ENCODE data around the gene PNRC2. TPM values are rescaled to one million over a fixed set of nuclear protein-coding genes. Genes with fewer than 3 reads are reported as not detected.
A peak's percentile ranks its signal among the peaks of the same experiment; 100 is the strongest.

The PNRC2 gene, protein sequence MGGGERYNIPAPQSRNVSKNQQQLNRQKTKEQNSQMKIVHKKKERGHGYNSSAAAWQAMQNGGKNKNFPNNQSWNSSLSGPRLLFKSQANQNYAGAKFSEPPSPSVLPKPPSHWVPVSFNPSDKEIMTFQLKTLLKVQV
- total RNA-seq (77.8 and 107 TPM in 2 replicates), polyA plus RNA-seq (36.3 and 70.2 TPM in 2 replicates), polyA minus RNA-seq (31.1 and 31.6 TPM in 2 replicates), Bru-seq, nascent RNA (percentile 98 among the genes with signal in this experiment), BruChase-seq, experiment 1, labeled RNA remaining after a 6-hour chase (percentile 86 among the genes with signal in this experiment), BruChase-seq, experiment 2, labeled RNA remaining after a 2-hour chase (percentile 99 among the genes with signal in this experiment)
- polyA plus RNA-seq (2011; cell fraction: cytosol; rRNA removed) = 75.8 and 85.8 TPM in 2 replicates
- 51.1 and 75.0 TPM in 2 replicates for polyA plus RNA-seq (2011; cell fraction: nucleus; rRNA removed)
- 50.9 and 76.0 TPM in 2 replicates for polyA plus RNA-seq (2012)
- polyA minus RNA-seq (2011; cell fraction: cytosol; rRNA and poly(A)+ RNA removed) = 41.2 TPM
- polyA minus RNA-seq (2011; cell fraction: nucleus; rRNA and poly(A)+ RNA removed) = 28.0 and 39.0 TPM in 2 replicates
- long read RNA-seq, transcript PNRC2-204 (2 exons, 171 nt) = minor isoform, 9 of 182 reads
- long read RNA-seq, transcript PNRC2-201 (3 exons, 2,416 nt) = major isoform, 153 of 182 reads
- long read RNA-seq, transcript PNRC2-202 (3 exons, 814 nt) = minor isoform, 6 of 182 reads
- long read RNA-seq, partial matches to known transcripts = 0 of 182 reads
- long read RNA-seq, other reads (novel, unspliced or antisense) = 13 of 182 reads

DNA sequence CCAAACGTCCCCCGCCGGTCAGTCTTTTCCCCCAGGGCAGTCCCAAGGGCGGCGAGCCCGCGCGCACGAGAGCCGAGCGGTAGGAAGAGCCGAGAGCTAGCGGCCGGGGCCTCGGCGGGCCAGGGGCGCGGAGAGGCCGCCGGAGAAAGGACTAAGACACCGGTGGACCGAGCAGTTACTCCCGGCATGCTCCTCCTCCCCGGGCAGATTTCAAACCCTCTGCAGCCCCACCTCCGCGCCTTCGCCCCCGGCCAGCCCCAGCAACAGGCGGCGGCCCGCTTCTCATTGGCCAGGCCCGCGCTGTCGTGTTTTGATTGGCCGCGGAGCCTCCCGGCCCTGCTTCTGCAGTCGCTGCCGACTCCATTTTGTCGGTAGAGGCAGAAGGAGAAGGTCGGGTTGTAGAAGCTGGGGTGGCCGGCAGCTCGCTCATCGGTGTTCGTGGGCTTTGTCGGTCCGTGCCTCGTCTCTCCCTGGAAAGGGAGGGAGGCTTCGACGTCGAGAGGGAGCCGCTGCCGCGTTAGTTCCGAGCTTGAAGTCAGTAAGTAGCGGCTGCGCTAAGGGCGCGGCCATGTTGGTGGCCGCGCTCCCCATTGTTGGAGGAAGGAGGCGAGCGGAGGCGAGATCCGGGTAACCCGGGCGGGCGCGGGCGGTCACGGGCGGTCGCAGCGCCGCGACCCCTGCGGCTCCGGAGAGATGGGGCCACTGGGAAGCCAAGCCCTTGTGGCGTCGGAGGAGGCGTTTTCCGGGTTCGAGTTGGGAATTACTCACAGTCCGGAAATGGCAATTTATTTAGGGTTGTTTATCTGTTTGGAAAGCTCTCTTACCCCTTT lies at the start of gene PNRC2:
Gene PNRC2, plus strand, starts transcription at position 368 of the 830 bp plus-strand sequence. CDS start 1,630 bp downstream, outside the sequence.
- Histone ChIP-seq H3K36me3 (ENCODE audit: control insufficient read depth in 2 of 2, extremely low read depth in 1 of 2, insufficient read depth in 2 of 2, low read length in 2 of 2) (peaks cover 0 to 6% of the 10 kb centered on the region in 2 experiments), H2AFZ (ENCODE audit: low read depth, low read length) (peak within 1 kb of the TSS; percentile 66), H3K9me1 (replicated peaks; ENCODE audit: control insufficient read depth, extremely low read depth, insufficient read depth, low read length) (no peaks in the 10 kb centered on the region), H3K4me2 (ENCODE audit: insufficient read depth, low read length) (peak within 1 kb of the TSS; percentile 98), H3K9ac (replicated peaks; ENCODE audit: extremely low read depth, insufficient read depth, low read length) (peak within 1 kb of the TSS; percentile 100), H3K27me3 (ENCODE audit: control insufficient read depth in 2 of 2, insufficient read depth in 2 of 2, low read length in 2 of 2) (no peaks in the 10 kb centered on the region), H3K27ac (ENCODE audit: insufficient read depth, low read depth, low read length) (peak within 1 kb of the TSS; percentile 96), H3K4me3 (replicated peaks in 1 of 3; ENCODE audit: insufficient read depth in 1 of 3, low read depth in 1 of 3, low read length in 3 of 3) (peak within 1 kb of the TSS; percentile 58 to 100 (median 100)), H3K4me1 (ENCODE audit: control insufficient read depth, extremely low read depth, insufficient read depth, low read length) (peaks cover 27% of the 10 kb centered on the region), H4K20me1 (replicated peaks; ENCODE audit: control insufficient read depth, extremely low read depth, insufficient read depth, low read length) (peaks cover 4% of the 10 kb centered on the region), H3K9me3 (replicated peaks; ENCODE audit: control insufficient read depth, insufficient read depth, low read length) (no peaks in the 10 kb centered on the region), H3K79me2 (ENCODE audit: control insufficient read depth, insufficient read depth, low read length) (peaks cover 24% of the 10 kb centered on the region)
- ChIA-PET CTCF (interaction anchor here (0.6 to 3.3 kb wide), 6 partner anchors 8 to 83 kb away, joined by 3 to 42 read pairs (median 3); no protein-coding TSS in a partner anchor), POLR2A (interaction anchor here (0.6 to 1.1 kb wide), 3 partner anchors 15 to 16 kb away, joined by 3 read pairs; no protein-coding TSS in a partner anchor)
- DNase-seq (ENCODE audit: low read depth, low spot score) = peak; percentile 98
- TF ChIP-seq POLR2AphosphoS5 (IDR thresholded peaks at IDR 0.05; ENCODE audit: insufficient read depth, low read depth, low read length) = peak; percentile 94
- no peak for TF ChIP-seq MYC (IDR thresholded peaks at IDR 0.05; ENCODE audit: low read depth, low read length)
- peak; percentile 15 for TF ChIP-seq GATA2 (IDR thresholded peaks at IDR 0.05; ENCODE audit: insufficient read depth, insufficient read length, low read depth, low read length)
- TF ChIP-seq JUN (IDR thresholded peaks at IDR 0.05; ENCODE audit: borderline replicate concordance, insufficient read depth, insufficient read length, low read depth) = no peak
- peak; percentile 17 for TF ChIP-seq FOS (IDR thresholded peaks at IDR 0.05; ENCODE audit: borderline replicate concordance, insufficient read depth, low read length)
- TF ChIP-seq, protein P1, sequence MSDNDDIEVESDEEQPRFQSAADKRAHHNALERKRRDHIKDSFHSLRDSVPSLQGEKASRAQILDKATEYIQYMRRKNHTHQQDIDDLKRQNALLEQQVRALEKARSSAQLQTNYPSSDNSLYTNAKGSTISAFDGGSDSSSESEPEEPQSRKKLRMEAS (IDR thresholded peaks at IDR 0.05; ENCODE audit: insufficient read depth, insufficient read length) = no peak
- TF ChIP-seq, protein P2, sequence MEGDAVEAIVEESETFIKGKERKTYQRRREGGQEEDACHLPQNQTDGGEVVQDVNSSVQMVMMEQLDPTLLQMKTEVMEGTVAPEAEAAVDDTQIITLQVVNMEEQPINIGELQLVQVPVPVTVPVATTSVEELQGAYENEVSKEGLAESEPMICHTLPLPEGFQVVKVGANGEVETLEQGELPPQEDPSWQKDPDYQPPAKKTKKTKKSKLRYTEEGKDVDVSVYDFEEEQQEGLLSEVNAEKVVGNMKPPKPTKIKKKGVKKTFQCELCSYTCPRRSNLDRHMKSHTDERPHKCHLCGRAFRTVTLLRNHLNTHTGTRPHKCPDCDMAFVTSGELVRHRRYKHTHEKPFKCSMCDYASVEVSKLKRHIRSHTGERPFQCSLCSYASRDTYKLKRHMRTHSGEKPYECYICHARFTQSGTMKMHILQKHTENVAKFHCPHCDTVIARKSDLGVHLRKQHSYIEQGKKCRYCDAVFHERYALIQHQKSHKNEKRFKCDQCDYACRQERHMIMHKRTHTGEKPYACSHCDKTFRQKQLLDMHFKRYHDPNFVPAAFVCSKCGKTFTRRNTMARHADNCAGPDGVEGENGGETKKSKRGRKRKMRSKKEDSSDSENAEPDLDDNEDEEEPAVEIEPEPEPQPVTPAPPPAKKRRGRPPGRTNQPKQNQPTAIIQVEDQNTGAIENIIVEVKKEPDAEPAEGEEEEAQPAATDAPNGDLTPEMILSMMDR (IDR thresholded peaks at IDR 0.05; ENCODE audit: extremely low read depth in 1 of 2, insufficient read depth in 1 of 2, low read depth in 1 of 2, low read length in 2 of 2) = no peak
- peak; percentile 94 for TF ChIP-seq POLR2A (IDR thresholded peaks at IDR 0.05; ENCODE audit: low read depth, low read length)
- no peak for TF ChIP-seq EZH2 (IDR thresholded peaks at IDR 0.05; ENCODE audit: borderline replicate concordance, low read depth, low read length, severe bottlenecking)
- FAIRE-seq = peak; percentile 91
- no TSS peak for BruUV-seq (replicated peaks)
- intact Hi-C loops (cut with micrococcal nuclease) (loop anchor here (1.0 to 5.0 kb wide), 10 partner anchors 21 to 763 kb away; partner anchors contain the start of genes FUCA1, GALE, HMGCL and MYOM3), dilution Hi-C loops (cut with MboI; ENCODE audit: extremely low pct_ligation_motif_present, low sequenced_read_pairs) (no loop called here)

Data from endothelial cell of umbilical vein (primary cell).